H9 (cell line): ENCODE measurements around the gene ZC3H15. TPM values are rescaled to one million over a fixed set of nuclear protein-coding genes. Genes with fewer than 3 reads are reported as not detected.

ENCODE experiments used
- DNase-seq: peaks from one replicate; pipeline ENCODE4 v3.0.0-alpha.2; 2017
- H2AFZ ChIP-seq: one replicate; pipeline ENCODE4 v1.6.1; 2013; ENCODE audit warnings: mild to moderate bottlenecking, low read length, control low read depth, moderate library complexity
- H2AK5ac ChIP-seq: 2 replicates; pipeline ENCODE4 v1.6.1; 2013; ENCODE audit warnings: low read length, control low read depth, mixed read lengths; ENCODE audit not compliant: insufficient read length
- H2BK120ac ChIP-seq: one replicate; pipeline ENCODE4 v1.6.1; 2013; ENCODE audit warnings: low read depth, mild to moderate bottlenecking, low read length, control low read depth, inconsistent platforms; ENCODE audit not compliant: poor library complexity, severe bottlenecking
- H2BK12ac ChIP-seq: 2 replicates; pipeline ENCODE4 v1.6.1; 2013; ENCODE audit warnings: low read length, control low read depth, mixed read lengths, low read depth; ENCODE audit not compliant: insufficient read length
- H2BK15ac ChIP-seq: 2 replicates; pipeline ENCODE4 v1.6.1; 2013; ENCODE audit warnings: low read depth, low read length, control low read depth
- H2BK20ac ChIP-seq: one replicate; pipeline ENCODE4 v1.6.1; 2013; ENCODE audit warnings: low read depth, mild to moderate bottlenecking, low read length, control low read depth, inconsistent platforms; ENCODE audit not compliant: poor library complexity, severe bottlenecking
- H2BK5ac ChIP-seq: 2 replicates; pipeline ENCODE4 v1.6.1; 2013; ENCODE audit warnings: low read length, control low read depth, mixed read lengths; ENCODE audit not compliant: insufficient read length
- H3K14ac ChIP-seq: 2 replicates; pipeline ENCODE4 v1.6.1; 2013; ENCODE audit warnings: low read length, control low read depth; ENCODE audit not compliant: insufficient read depth
- H3K18ac ChIP-seq: 2 replicates; pipeline ENCODE4 v1.6.1; 2013; ENCODE audit warnings: low read depth, mild to moderate bottlenecking, mixed read lengths, low read length, control low read depth; ENCODE audit not compliant: insufficient read length
- H3K23ac ChIP-seq: 2 replicates; pipeline ENCODE4 v1.6.1; 2013; ENCODE audit warnings: low read length, control low read depth, mixed read lengths, low read depth; ENCODE audit not compliant: insufficient read length
- H3K23me2 ChIP-seq: 2 replicates; pipeline ENCODE4 v1.6.1; 2013; ENCODE audit warnings: low read depth, mild to moderate bottlenecking, mixed read lengths, low read length, control low read depth; ENCODE audit not compliant: insufficient read length, poor library complexity, severe bottlenecking
- H3K27ac ChIP-seq: 2 replicates; pipeline ENCODE4 v1.5.1; 2013; ENCODE audit warnings: low read length, control low read depth, mixed read lengths, low read depth; ENCODE audit not compliant: insufficient read length
- H3K27me3 ChIP-seq: 2 replicates; pipeline ENCODE4 v1.6.1; 2013; ENCODE audit warnings: low read length, control low read depth, inconsistent platforms; ENCODE audit not compliant: insufficient read depth
- H3K4ac ChIP-seq: 2 replicates; pipeline ENCODE4 v1.6.1; 2013; ENCODE audit warnings: low read depth, mild to moderate bottlenecking, control low read depth, inconsistent platforms, low read length, moderate library complexity
- H3K4me1 ChIP-seq: 2 replicates; pipeline ENCODE4 v1.6.1; 2013; ENCODE audit warnings: low read length, control low read depth, inconsistent platforms; ENCODE audit not compliant: insufficient read depth
- H3K4me2 ChIP-seq: 2 replicates; pipeline ENCODE4 v1.6.1; 2013; ENCODE audit warnings: low read length, control low read depth, mixed read lengths; ENCODE audit not compliant: insufficient read length, insufficient read depth
- H3K56ac ChIP-seq: 2 replicates; pipeline ENCODE4 v1.6.1; 2013; ENCODE audit warnings: low read depth, mild to moderate bottlenecking, mixed read lengths, low read length, control low read depth; ENCODE audit not compliant: insufficient read length
- H3K79me1 ChIP-seq: 2 replicates; pipeline ENCODE4 v1.6.1; 2013; ENCODE audit warnings: low read depth, mild to moderate bottlenecking, moderate library complexity, low read length, control low read depth, inconsistent platforms; ENCODE audit not compliant: insufficient read depth, poor library complexity, severe bottlenecking
- H3K79me2 ChIP-seq: 2 replicates; pipeline ENCODE4 v1.6.1; 2013; ENCODE audit warnings: low read length, control low read depth, inconsistent platforms; ENCODE audit not compliant: insufficient read depth
- H3K9ac ChIP-seq: 2 replicates; pipeline ENCODE4 v1.6.1; 2013; ENCODE audit warnings: low read length, control low read depth, mixed read lengths; ENCODE audit not compliant: insufficient read length; ENCODE audit errors: extremely low read depth
- H3K9me3 ChIP-seq: one replicate; pipeline ENCODE4 v1.6.1; 2013; ENCODE audit warnings: low read depth, low read length, inconsistent platforms; ENCODE audit not compliant: control insufficient read depth
- H3T11ph ChIP-seq: one replicate; pipeline ENCODE4 v1.6.1; 2013; ENCODE audit warnings: mild to moderate bottlenecking, low read length, control low read depth, inconsistent platforms
- H4K20me1 ChIP-seq: one replicate; pipeline ENCODE4 v1.6.1; 2013; ENCODE audit not compliant: control insufficient read depth, insufficient read length, insufficient read depth
- H4K5ac ChIP-seq: 2 replicates; pipeline ENCODE4 v1.6.1; 2013; ENCODE audit warnings: low read depth, mild to moderate bottlenecking, mixed read lengths, low read length, control low read depth; ENCODE audit not compliant: insufficient read length
- H4K8ac ChIP-seq: replicated peaks from 2 replicates; pipeline ENCODE4 v1.6.1; 2013; ENCODE audit warnings: low read length, control low read depth, mixed read lengths, low read depth; ENCODE audit not compliant: insufficient read length
- H4K91ac ChIP-seq: 2 replicates; pipeline ENCODE4 v1.6.1; 2013; ENCODE audit warnings: low read depth, mild to moderate bottlenecking, moderate library complexity, mixed read lengths, low read length, control low read depth; ENCODE audit not compliant: insufficient read length
- H3K27ac Mint-ChIP-seq, 3 experiments: 2 replicates in 2 of 3; 3 replicates in 1 of 3; pipeline ENCODE4 v1.8.0; 2020 to 2021; ENCODE audit warnings: mixed read lengths in 3 of 3, mild to moderate bottlenecking in 1 of 3, moderate library complexity in 1 of 3
- H3K27me3 Mint-ChIP-seq: 2 replicates; pipeline ENCODE4 v1.8.0; 2021; ENCODE audit warnings: low read depth, mild to moderate bottlenecking, moderate library complexity, mixed read lengths
- H3K36me3 Mint-ChIP-seq, 3 experiments: 2 replicates in 2 of 3; 3 replicates in 1 of 3; pipeline ENCODE4 v1.8.0; 2020 to 2021; ENCODE audit warnings: low read depth in 3 of 3, mixed read lengths in 3 of 3; ENCODE audit not compliant: insufficient read depth in 1 of 3
- H3K4me1 Mint-ChIP-seq, 2 experiments: 2 replicates each; pipeline ENCODE4 v1.8.0; 2020; ENCODE audit warnings: mixed read lengths in 2 of 2
- H3K4me3 Mint-ChIP-seq, 2 experiments: 2 replicates in 1 of 2; 3 replicates in 1 of 2; pipeline ENCODE4 v1.8.0; 2020 to 2021; ENCODE audit warnings: mild to moderate bottlenecking in 2 of 2, mixed read lengths in 2 of 2, moderate library complexity in 1 of 2
- H3K9me3 Mint-ChIP-seq, 2 experiments: 2 replicates in 1 of 2; 3 replicates in 1 of 2; pipeline ENCODE4 v1.8.0; 2020; ENCODE audit warnings: mild to moderate bottlenecking in 2 of 2, mixed read lengths in 2 of 2, moderate library complexity in 1 of 2
- WGBS: extraction: QIAGEN DNeasy Blood & Tissue Kit; methylation state at CpG from one replicate; pipeline ENCODE4 v1.1.7; 2013; ENCODE audit warnings: missing lambda C conversion rate, low lambda C conversion rate, mixed read lengths; ENCODE audit not compliant: insufficient read length; ENCODE audit errors: extremely low coverage; 5-methylcytosine and 5-hydroxymethylcytosine counted together
- total RNA-seq: library from RNA; stranded (reverse); gene quantifications from 2 replicates; pipeline ENCODE4 v1.2.1, GENCODE V29; 2021
- TF ChIP-seq, protein P1 (sequence below): fragments of 200-600 bp; sonication (generic); conservative IDR thresholded peaks from 3 replicates; pipeline ENCODE4 v1.8.0; 2021; ENCODE audit warnings: antibody characterized with exemption, mild to moderate bottlenecking

The ZC3H15 gene
- total RNA-seq, 1 experiment from 2014 or later, result 71.3 TPM

DNA sequence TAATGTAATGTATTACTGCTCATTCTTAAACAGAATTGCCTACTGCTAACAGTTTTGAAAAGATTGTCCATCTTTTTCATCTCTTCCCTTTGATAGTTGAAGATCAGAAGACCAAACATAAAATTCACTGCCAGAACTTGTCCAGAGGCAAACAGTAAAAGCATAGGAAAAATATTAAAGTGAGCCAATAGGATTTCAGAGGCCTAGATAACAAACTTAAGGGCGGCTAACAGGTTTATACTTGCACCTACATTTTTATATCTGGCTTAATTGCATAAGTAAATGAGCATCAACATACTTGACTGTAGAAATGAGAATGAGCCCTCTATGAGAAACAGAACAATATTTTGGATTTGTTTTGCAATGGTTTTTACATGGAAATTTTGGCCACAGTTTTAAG lies 30.3 kb downstream of the ZC3H15 start:
- no peak overlapping the region for H3T11ph ChIP-seq
- DNase-seq, result no peak
- Mint-ChIP-seq H3K27ac (no peak overlapping the region), H3K4me1 (peaks cover 3 to 6% of the 10 kb centered on the region in 2 experiments), H3K36me3 (peaks cover 11 to 32% (median 12%) of the 10 kb centered on the region in 3 experiments; a peak in 6 of 7 replicates), H3K27me3 (no peaks in the 10 kb centered on the region), H3K9me3 (peaks cover 0 to 2% of the 10 kb centered on the region in 2 experiments; a peak in 1 of 5 replicates), H3K4me3 (no peak overlapping the region)
- H2BK15ac ChIP-seq, result no peak overlapping the region
- H2BK20ac ChIP-seq, result no peak overlapping the region
- H3K79me2 ChIP-seq, result no peaks in the 10 kb centered on the region
- no peak overlapping the region for H3K4ac ChIP-seq
- H3K18ac ChIP-seq, result no peak overlapping the region
- H3K23me2 ChIP-seq, result no peaks in the 10 kb centered on the region
- no peaks in the 10 kb centered on the region for H4K20me1 ChIP-seq
- no peak overlapping the region for H3K27ac ChIP-seq
- no peaks in the 10 kb centered on the region for H3K79me1 ChIP-seq
- H3K4me2 ChIP-seq, result no peak overlapping the region
- H2BK12ac ChIP-seq, result no peak overlapping the region
- no peak overlapping the region for H2BK120ac ChIP-seq
- H2AK5ac ChIP-seq, result no peak overlapping the region
- H3K9me3 ChIP-seq, result no peaks in the 10 kb centered on the region
- no peaks in the 10 kb centered on the region for H3K27me3 ChIP-seq
- no peak overlapping the region for H2BK5ac ChIP-seq
- H4K8ac ChIP-seq, result no peak overlapping the region
- H4K91ac ChIP-seq, result no peak overlapping the region
- TF ChIP-seq, protein P1, sequence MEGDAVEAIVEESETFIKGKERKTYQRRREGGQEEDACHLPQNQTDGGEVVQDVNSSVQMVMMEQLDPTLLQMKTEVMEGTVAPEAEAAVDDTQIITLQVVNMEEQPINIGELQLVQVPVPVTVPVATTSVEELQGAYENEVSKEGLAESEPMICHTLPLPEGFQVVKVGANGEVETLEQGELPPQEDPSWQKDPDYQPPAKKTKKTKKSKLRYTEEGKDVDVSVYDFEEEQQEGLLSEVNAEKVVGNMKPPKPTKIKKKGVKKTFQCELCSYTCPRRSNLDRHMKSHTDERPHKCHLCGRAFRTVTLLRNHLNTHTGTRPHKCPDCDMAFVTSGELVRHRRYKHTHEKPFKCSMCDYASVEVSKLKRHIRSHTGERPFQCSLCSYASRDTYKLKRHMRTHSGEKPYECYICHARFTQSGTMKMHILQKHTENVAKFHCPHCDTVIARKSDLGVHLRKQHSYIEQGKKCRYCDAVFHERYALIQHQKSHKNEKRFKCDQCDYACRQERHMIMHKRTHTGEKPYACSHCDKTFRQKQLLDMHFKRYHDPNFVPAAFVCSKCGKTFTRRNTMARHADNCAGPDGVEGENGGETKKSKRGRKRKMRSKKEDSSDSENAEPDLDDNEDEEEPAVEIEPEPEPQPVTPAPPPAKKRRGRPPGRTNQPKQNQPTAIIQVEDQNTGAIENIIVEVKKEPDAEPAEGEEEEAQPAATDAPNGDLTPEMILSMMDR, result no peak
- no CpG with 5 or more reads among the region's 1 CpG for WGBS
- H3K23ac ChIP-seq, result no peak overlapping the region
- H3K14ac ChIP-seq, result no peak overlapping the region
- no peak overlapping the region for H2AFZ ChIP-seq
- H3K4me1 ChIP-seq, result no peaks in the 10 kb centered on the region
- H3K56ac ChIP-seq, result no peak overlapping the region
- H4K5ac ChIP-seq, result no peak overlapping the region
- H3K9ac ChIP-seq, result no peak overlapping the region
